ENCODE measurements around the gene MARS1. TPM values are rescaled to one million over a fixed set of nuclear protein-coding genes. Genes with fewer than 3 reads are reported as not detected.

The MARS1 gene
- total and polyA plus RNA-seq, 2 donors from 2014 or later = 62.8 to 158 TPM

DNA sequence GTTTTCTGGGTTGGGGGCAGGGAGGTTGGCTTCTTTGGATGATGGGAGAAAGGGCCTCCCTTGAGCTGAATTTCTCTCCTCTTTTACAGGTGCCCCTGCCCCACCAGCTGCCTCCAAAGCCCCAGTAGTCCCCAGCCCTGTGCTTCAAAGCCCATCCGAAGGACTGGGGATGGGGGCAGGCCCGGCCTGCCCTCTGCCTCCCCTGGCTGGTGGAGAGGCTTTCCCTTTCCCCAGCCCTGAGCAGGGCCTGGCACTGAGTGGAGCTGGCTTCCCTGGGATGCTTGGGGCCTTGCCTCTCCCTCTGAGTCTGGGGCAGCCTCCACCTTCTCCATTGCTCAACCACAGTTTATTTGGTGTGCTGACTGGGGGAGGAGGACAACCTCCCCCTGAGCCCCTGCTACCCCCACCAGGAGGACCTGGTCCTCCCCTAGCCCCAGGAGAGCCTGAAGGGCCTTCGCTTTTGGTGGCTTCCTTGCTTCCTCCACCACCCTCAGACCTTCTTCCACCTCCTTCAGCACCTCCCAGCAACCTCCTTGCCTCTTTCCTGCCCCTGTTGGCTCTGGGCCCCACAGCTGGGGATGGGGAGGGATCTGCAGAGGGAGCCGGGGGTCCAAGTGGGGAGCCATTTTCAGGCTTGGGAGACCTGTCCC, 38.7 kb downstream of the MARS1 start:
- Histone ChIP-seq H3K36me3 (ENCODE audit: control insufficient read depth in 2 of 3, insufficient read depth in 3 of 3, low read length in 3 of 3) (peaks cover 2 to 51% (median 13%) of the 10 kb centered on the region in 3 donors), H3K4me1 (ENCODE audit: control insufficient read depth in 2 of 3, insufficient read depth in 2 of 3, low read depth in 1 of 3, low read length in 3 of 3) (peaks cover 3 to 21% (median 17%) of the 10 kb centered on the region in 3 donors), H3K27ac (ENCODE audit: low read depth in 2 of 2, low read length in 2 of 2) (no peak overlapping the region), H3K4me3 (ENCODE audit: low read length in 3 of 3) (no peak overlapping the region), H3K9me3 (ENCODE audit: control insufficient read depth in 2 of 3, insufficient read depth in 1 of 3, low read length in 3 of 3) (no peaks in the 10 kb centered on the region), H3K27me3 (ENCODE audit: control insufficient read depth, insufficient read depth, low read length) (no peaks in the 10 kb centered on the region), H3K9ac (ENCODE audit: low read length in 3 of 3) (no peak overlapping the region)
- TF ChIP-seq, protein P1, sequence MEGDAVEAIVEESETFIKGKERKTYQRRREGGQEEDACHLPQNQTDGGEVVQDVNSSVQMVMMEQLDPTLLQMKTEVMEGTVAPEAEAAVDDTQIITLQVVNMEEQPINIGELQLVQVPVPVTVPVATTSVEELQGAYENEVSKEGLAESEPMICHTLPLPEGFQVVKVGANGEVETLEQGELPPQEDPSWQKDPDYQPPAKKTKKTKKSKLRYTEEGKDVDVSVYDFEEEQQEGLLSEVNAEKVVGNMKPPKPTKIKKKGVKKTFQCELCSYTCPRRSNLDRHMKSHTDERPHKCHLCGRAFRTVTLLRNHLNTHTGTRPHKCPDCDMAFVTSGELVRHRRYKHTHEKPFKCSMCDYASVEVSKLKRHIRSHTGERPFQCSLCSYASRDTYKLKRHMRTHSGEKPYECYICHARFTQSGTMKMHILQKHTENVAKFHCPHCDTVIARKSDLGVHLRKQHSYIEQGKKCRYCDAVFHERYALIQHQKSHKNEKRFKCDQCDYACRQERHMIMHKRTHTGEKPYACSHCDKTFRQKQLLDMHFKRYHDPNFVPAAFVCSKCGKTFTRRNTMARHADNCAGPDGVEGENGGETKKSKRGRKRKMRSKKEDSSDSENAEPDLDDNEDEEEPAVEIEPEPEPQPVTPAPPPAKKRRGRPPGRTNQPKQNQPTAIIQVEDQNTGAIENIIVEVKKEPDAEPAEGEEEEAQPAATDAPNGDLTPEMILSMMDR (IDR thresholded peaks at IDR 0.05; ENCODE audit: borderline replicate concordance, extremely low read depth, insufficient read depth) = no peak
- FAIRE-seq (no peak), DNase-seq (no peak)
- intact Hi-C loops (cut with DNase I) = no loop called here

DNA sequence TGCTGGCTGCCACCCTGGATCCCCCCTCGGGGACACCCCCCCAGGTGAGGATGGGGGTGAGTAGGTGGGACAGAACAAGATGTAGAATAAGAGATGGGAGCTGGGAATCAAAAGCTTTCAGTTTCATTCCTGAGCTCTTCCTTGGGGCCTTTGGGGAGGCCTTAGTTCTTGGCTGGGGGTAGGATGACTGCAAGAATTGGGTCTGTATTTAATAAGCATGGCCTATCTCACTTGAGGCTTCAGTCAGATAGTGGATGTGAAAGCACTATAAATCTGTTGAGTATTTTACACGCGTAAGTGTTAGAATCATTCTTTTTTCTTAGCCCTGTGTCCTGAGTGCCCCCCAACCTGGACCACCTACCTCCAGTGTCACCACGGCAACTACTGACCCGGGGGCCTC, 39.3 kb downstream of the MARS1 start:
- H3K4me1 ChIP-seq (ENCODE audit: control insufficient read depth in 2 of 3, insufficient read depth in 2 of 3, low read depth in 1 of 3, low read length in 3 of 3) = peaks cover under 1 to 17% (median 12%) of the 10 kb centered on the region in 3 donors
- peaks cover 7 to 57% (median 19%) of the 10 kb centered on the region in 3 donors for H3K36me3 ChIP-seq (ENCODE audit: control insufficient read depth in 2 of 3, insufficient read depth in 3 of 3, low read length in 3 of 3)
- intact Hi-C loops (cut with DNase I) = no loop called here
- H3K4me3 ChIP-seq (ENCODE audit: low read length in 3 of 3) = no peak overlapping the region
- H3K9me3 ChIP-seq (ENCODE audit: control insufficient read depth in 2 of 3, insufficient read depth in 1 of 3, low read length in 3 of 3) = no peaks in the 10 kb centered on the region
- FAIRE-seq (no peak), DNase-seq (no peak)
- TF ChIP-seq, protein P1 (IDR thresholded peaks at IDR 0.05; ENCODE audit: borderline replicate concordance, extremely low read depth, insufficient read depth) = no peak
- no peak overlapping the region for H3K9ac ChIP-seq (ENCODE audit: low read length in 3 of 3)
- no peaks in the 10 kb centered on the region for H3K27me3 ChIP-seq (ENCODE audit: control insufficient read depth, insufficient read depth, low read length)
- H3K27ac ChIP-seq (ENCODE audit: low read depth in 2 of 2, low read length in 2 of 2) = no peak overlapping the region

DNA sequence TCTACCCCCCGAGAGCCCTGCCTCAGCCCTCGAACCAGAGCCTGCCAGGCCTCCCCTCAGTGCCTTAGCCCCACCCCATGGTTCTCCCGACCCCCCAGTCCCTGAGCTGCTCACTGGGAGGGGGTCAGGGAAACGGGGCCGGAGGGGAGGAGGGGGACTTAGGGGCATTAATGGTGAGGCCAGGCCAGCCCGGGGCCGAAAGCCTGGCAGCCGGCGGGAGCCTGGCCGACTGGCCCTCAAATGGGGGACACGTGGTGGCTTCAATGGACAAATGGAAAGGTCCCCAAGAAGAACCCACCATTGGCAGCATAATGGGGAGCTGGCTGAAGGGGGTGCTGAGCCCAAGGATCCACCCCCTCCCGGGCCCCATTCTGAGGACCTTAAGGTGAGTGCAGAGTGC, 40.3 kb downstream of the MARS1 start:
- peaks cover 14 to 66% (median 27%) of the 10 kb centered on the region in 3 donors for H3K36me3 ChIP-seq (ENCODE audit: control insufficient read depth in 2 of 3, insufficient read depth in 3 of 3, low read length in 3 of 3)
- FAIRE-seq (no peak), DNase-seq (no peak)
- TF ChIP-seq, protein P1 (IDR thresholded peaks at IDR 0.05; ENCODE audit: borderline replicate concordance, extremely low read depth, insufficient read depth) = no peak
- H3K4me3 ChIP-seq (ENCODE audit: low read length in 3 of 3) = no peak overlapping the region
- no peaks in the 10 kb centered on the region for H3K27me3 ChIP-seq (ENCODE audit: control insufficient read depth, insufficient read depth, low read length)
- H3K9ac ChIP-seq (ENCODE audit: low read length in 3 of 3) = no peak overlapping the region
- H3K4me1 ChIP-seq (ENCODE audit: control insufficient read depth in 2 of 3, insufficient read depth in 2 of 3, low read depth in 1 of 3, low read length in 3 of 3) = peaks cover 0 to 16% (median 11%) of the 10 kb centered on the region in 3 donors
- no peak overlapping the region for H3K27ac ChIP-seq (ENCODE audit: low read depth in 2 of 2, low read length in 2 of 2)
- H3K9me3 ChIP-seq (ENCODE audit: control insufficient read depth in 2 of 3, insufficient read depth in 1 of 3, low read length in 3 of 3) = no peaks in the 10 kb centered on the region
- intact Hi-C loops (cut with DNase I) = no loop called here

Measured in kidney (tissue), 14 donors.